ENCODE data around the gene TRIM74.
"Not testable (repeated sequence)": the region's sequence is repeated elsewhere in the genome, so short reads cannot be mapped to it uniquely, and the experiment has no call there.

TRIM74 gene

GRCh38 chr7:72942956-72943355 lies 26.3 kb downstream of the TRIM74 start:
- H3K27ac ChIP-seq (ENCODE audit: low read length); H3K4me3 ChIP-seq (ENCODE audit: low read length); DNase-seq (ENCODE audit: low read depth, low spot score); H3K36me3 ChIP-seq (ENCODE audit: control insufficient read depth, insufficient read depth, low read length); H3K27me3 ChIP-seq (ENCODE audit: control insufficient read depth, insufficient read depth, low read length); H3K9me3 ChIP-seq (ENCODE audit: control insufficient read depth, insufficient read depth, low read length); H3K4me1 ChIP-seq (ENCODE audit: control insufficient read depth, insufficient read depth, low read length): not testable (repeated sequence)
- WGBS (ENCODE audit: insufficient coverage, insufficient read length), result no CpG with 5 or more reads among the region's 25 CpGs

- not testable (repeated sequence) for H3K4me1 ChIP-seq (ENCODE audit: control insufficient read depth, insufficient read depth, low read length); H3K4me3 ChIP-seq (ENCODE audit: low read length); H3K27ac ChIP-seq (ENCODE audit: low read length); DNase-seq (ENCODE audit: low read depth, low spot score); H3K27me3 ChIP-seq (ENCODE audit: control insufficient read depth, insufficient read depth, low read length); H3K36me3 ChIP-seq (ENCODE audit: control insufficient read depth, insufficient read depth, low read length); H3K9me3 ChIP-seq (ENCODE audit: control insufficient read depth, insufficient read depth, low read length)
- WGBS (ENCODE audit: insufficient coverage, insufficient read length), result no CpG with 5 or more reads among the region's 20 CpGs
These were observed 27.1 kb downstream of the TRIM74 start for GRCh38 chr7:72942022-72942705.

DNA sequence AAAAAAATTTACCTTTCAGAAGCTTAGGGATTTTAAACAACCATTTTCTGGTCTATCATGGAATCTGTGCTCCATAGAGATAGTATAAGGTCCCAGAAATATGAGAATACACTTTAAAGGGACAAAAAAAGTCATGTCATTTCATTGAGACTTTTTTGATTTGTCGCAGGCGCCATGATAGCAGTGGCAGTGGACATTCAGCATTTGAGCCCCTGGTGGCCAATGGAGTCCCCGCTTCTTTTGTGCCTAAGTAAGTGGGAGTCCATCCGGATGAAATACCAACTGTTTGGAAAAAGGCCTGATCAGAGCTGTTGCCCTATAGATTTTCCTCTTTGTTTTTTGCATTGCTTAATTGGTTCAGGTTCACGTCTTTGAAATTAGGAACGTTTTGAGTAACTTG lies 41.0 kb downstream of the TRIM74 start:
- not testable (repeated sequence) for H3K9me3 ChIP-seq (ENCODE audit: control insufficient read depth, insufficient read depth, low read length); H3K36me3 ChIP-seq (ENCODE audit: control insufficient read depth, insufficient read depth, low read length); H3K27ac ChIP-seq (ENCODE audit: low read length); DNase-seq (ENCODE audit: low read depth, low spot score); H3K27me3 ChIP-seq (ENCODE audit: control insufficient read depth, insufficient read depth, low read length); H3K4me1 ChIP-seq (ENCODE audit: control insufficient read depth, insufficient read depth, low read length); H3K4me3 ChIP-seq (ENCODE audit: low read length)
- WGBS (ENCODE audit: insufficient coverage, insufficient read length), result no CpG with 5 or more reads among the region's 6 CpGs

GRCh38 chr7:72927791-72928190 lies 41.5 kb downstream of the TRIM74 start:
- H3K4me3 ChIP-seq (ENCODE audit: low read length); H3K27ac ChIP-seq (ENCODE audit: low read length); DNase-seq (ENCODE audit: low read depth, low spot score); H3K27me3 ChIP-seq (ENCODE audit: control insufficient read depth, insufficient read depth, low read length); H3K36me3 ChIP-seq (ENCODE audit: control insufficient read depth, insufficient read depth, low read length); H3K4me1 ChIP-seq (ENCODE audit: control insufficient read depth, insufficient read depth, low read length); H3K9me3 ChIP-seq (ENCODE audit: control insufficient read depth, insufficient read depth, low read length): not testable (repeated sequence)
- no CpG with 5 or more reads among the region's 6 CpGs for whole genome bisulfite sequencing (ENCODE audit: insufficient coverage, insufficient read length)

DNA sequence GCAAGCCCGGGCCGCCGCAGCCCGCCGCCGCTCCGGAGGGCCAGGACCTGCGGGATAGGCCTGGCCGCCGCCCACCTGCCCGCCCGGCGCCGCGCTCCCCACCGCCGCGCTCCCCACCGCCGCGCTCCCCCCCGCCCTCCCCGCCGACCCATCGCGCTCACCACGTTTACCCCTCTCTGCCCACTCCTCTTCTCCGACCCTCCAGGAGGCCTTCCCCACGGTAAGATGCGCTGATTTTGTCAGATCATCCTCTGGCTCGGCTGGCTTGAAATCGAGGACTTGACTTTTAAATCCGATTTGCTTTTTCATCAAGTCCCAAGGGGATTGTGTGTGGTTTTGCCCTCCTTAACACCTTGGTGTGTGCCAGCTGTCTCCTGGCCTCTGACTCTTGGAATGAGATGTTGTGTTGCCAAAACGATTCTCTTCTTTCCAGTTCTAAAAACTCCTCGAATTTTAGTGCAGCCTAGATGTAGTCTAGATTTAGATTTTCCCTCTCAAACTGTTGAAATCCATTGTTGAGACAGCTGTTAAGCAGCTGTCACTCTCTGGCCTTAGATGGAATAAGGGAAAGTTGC lies 43.6 kb downstream of the TRIM74 start:
- H3K27ac ChIP-seq (ENCODE audit: low read length), result no peak overlapping the region
- no peaks in the 10 kb centered on the region for H3K9me3 ChIP-seq (ENCODE audit: control insufficient read depth, insufficient read depth, low read length)
- H3K4me1 ChIP-seq (ENCODE audit: control insufficient read depth, insufficient read depth, low read length), result no peaks in the 10 kb centered on the region
- no peak for DNase-seq (ENCODE audit: low read depth, low spot score)
- no peaks in the 10 kb centered on the region for H3K27me3 ChIP-seq (ENCODE audit: control insufficient read depth, insufficient read depth, low read length)
- H3K4me3 ChIP-seq (ENCODE audit: low read length), result peak overlapping the region; percentile 98; the same call in 1 of the 2 replicates
- no CpG with 5 or more reads among the region's 35 CpGs for WGBS (ENCODE audit: insufficient coverage, insufficient read length)
- peaks cover 5% of the 10 kb centered on the region; the same call in 1 of the 2 replicates for H3K36me3 ChIP-seq (ENCODE audit: control insufficient read depth, insufficient read depth, low read length)

DNA sequence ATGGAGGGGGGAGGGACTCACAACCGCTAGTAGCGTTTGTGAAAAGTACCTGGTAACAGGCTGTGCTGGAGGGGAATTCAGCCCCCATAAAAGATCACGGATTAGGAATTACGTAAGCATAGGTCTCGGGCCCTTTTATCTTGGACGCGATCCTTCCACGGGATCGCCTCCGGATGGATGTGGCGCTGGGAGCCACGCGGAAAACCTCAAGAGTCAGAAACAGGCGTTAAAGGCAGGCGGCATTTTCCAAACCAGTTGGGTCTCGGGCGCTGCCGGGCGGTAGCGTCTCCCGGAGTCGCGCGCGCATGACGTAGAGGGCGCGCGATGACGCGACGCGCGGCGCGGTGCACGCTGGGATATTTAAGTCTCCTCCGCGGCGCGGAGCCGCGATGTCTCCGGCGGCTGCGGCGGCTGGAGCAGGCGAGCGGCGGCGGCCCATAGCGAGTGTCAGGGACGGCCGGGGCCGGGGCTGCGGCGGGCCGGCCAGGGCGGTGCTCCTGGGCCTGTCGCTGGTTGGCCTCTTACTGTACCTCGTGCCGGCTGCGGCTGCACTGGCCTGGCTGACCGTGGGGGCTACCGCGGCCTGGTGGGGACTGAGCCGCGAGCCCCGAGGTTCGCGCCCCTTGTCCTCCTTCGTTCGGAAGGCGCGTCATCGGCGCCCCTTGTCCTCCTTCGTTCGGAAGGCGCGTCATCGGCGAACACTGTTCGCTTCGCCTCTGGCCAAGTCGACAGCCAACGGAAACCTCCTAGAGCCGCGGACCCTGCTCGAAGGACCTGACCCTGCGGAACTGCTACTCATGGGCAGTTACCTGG lies 44.3 kb downstream of the TRIM74 start, which contains the start of gene POM121:
Gene POM121, plus strand, starts transcription at position 363 of the 813 bp plus-strand sequence. Its CDS starts 27 bp downstream, at position 390.
- WGBS (ENCODE audit: insufficient coverage, insufficient read length), result no CpG with 5 or more reads among the region's 91 CpGs

DNA sequence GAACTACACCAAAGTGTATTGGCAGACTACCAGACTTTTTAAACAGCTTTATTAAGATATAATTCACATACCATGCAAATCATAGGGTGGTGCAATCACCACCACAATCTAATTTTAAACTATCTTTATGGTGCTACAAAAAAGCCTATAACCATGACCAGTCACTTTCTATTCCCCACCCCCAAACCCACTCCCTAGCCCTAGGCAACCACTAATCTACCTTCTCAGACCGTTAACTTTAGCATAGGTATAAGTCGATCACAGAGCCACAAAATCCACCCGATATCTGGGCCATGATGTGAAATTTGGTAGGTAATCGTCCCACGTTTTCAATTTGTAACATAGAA lies 44.9 kb downstream of the TRIM74 start:
- Histone ChIP-seq H3K27me3 (ENCODE audit: control insufficient read depth, insufficient read depth, low read length) (no peaks in the 10 kb centered on the region), H3K27ac (ENCODE audit: low read length) (no peak overlapping the region), H3K9me3 (ENCODE audit: control insufficient read depth, insufficient read depth, low read length) (no peaks in the 10 kb centered on the region), H3K36me3 (ENCODE audit: control insufficient read depth, insufficient read depth, low read length) (peaks cover 5% of the 10 kb centered on the region; the same call in 1 of the 2 replicates), H3K4me1 (ENCODE audit: control insufficient read depth, insufficient read depth, low read length) (no peaks in the 10 kb centered on the region), H3K4me3 (ENCODE audit: low read length) (peak overlapping the region; percentile 98; the same call in 1 of the 2 replicates)
- DNase-seq (ENCODE audit: low read depth, low spot score), result no peak
- no CpG with 5 or more reads among the region's 5 CpGs for WGBS (ENCODE audit: insufficient coverage, insufficient read length)

More for the DNA sequence above, 44.3 kb downstream of the TRIM74 start, which contains the start of gene POM121:
- H3K4me1 ChIP-seq (ENCODE audit: control insufficient read depth, insufficient read depth, low read length), result no peaks in the 10 kb centered on the region
- no peaks in the 10 kb centered on the region for H3K9me3 ChIP-seq (ENCODE audit: control insufficient read depth, insufficient read depth, low read length)
- no peaks in the 10 kb centered on the region for H3K27me3 ChIP-seq (ENCODE audit: control insufficient read depth, insufficient read depth, low read length)
- peak; percentile 66 for DNase-seq (ENCODE audit: low read depth, low spot score)
- H3K36me3 ChIP-seq (ENCODE audit: control insufficient read depth, insufficient read depth, low read length), result peaks cover 5% of the 10 kb centered on the region; the same call in 1 of the 2 replicates
- H3K4me3 ChIP-seq (ENCODE audit: low read length), result peak within 1 kb of the TSS; percentile 98; the same call in 1 of the 2 replicates
- H3K27ac ChIP-seq (ENCODE audit: low read length), result no peak within 1 kb of the TSS

DNA sequence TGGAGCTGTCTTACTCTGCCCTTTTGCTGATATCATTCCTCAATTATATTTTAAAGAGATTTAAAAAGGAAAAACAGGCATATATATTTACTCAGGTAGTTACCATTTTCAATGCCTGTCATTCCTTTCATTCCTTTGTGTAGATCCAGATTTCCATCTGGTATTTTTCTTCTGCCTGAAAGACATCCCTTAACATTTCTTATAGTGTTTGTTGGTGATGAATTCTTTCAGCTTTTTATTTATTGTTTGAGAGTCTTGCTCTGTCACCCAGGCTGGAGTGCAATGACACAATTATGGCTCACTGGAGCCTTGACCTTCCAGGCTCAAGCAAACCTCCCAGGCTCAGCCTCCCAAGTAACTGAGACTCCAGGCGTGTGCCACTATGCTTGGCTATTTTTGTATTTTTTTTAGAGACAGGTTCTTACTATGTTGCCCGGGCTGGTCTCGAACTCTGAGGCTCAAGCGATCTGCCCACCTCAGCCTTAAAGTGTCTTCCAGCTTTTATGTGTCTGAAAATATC lies 50.0 kb downstream of the TRIM74 start:
- Histone ChIP-seq H3K36me3 (ENCODE audit: control insufficient read depth, insufficient read depth, low read length) (no peaks in the 10 kb centered on the region), H3K9me3 (ENCODE audit: control insufficient read depth, insufficient read depth, low read length) (no peaks in the 10 kb centered on the region), H3K4me1 (ENCODE audit: control insufficient read depth, insufficient read depth, low read length) (no peaks in the 10 kb centered on the region), H3K4me3 (ENCODE audit: low read length) (no peak overlapping the region), H3K27me3 (ENCODE audit: control insufficient read depth, insufficient read depth, low read length) (no peaks in the 10 kb centered on the region), H3K27ac (ENCODE audit: low read length) (no peak overlapping the region)
- WGBS (ENCODE audit: insufficient coverage, insufficient read length), result no CpG with 5 or more reads among the region's 4 CpGs
- no peak for DNase-seq (ENCODE audit: low read depth, low spot score)

- no CpG with 5 or more reads among the region's 9 CpGs for WGBS (ENCODE audit: insufficient coverage, insufficient read length)
- H3K9me3 ChIP-seq (ENCODE audit: control insufficient read depth, insufficient read depth, low read length); H3K36me3 ChIP-seq (ENCODE audit: control insufficient read depth, insufficient read depth, low read length); H3K4me1 ChIP-seq (ENCODE audit: control insufficient read depth, insufficient read depth, low read length); DNase-seq (ENCODE audit: low read depth, low spot score); H3K4me3 ChIP-seq (ENCODE audit: low read length); H3K27ac ChIP-seq (ENCODE audit: low read length); H3K27me3 ChIP-seq (ENCODE audit: control insufficient read depth, insufficient read depth, low read length): not testable (repeated sequence)
These were observed 54.3 kb downstream of the TRIM74 start for GRCh38 chr7:72914756-72915525.

DNA sequence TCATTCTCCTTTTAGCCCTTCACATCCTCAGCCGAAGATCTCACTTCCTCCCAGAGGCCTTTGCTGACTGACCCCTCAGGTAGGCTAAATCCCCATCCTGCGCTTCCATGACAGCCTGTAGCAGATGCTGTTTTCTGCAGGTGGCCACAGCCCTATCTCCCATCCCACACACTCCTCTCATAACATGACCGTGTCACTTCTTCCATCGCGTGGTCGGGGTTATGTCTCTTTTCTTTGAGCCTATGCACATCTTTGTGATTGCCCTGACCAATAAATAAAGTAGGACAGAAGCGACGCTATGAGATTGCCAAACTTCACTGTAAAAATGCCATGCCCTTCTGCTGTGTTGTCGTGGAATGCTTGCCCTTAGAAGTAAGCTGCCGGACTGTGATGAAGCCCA lies 55.5 kb downstream of the TRIM74 start:
- not testable (repeated sequence) for H3K27me3 ChIP-seq (ENCODE audit: control insufficient read depth, insufficient read depth, low read length); DNase-seq (ENCODE audit: low read depth, low spot score); H3K4me1 ChIP-seq (ENCODE audit: control insufficient read depth, insufficient read depth, low read length); H3K9me3 ChIP-seq (ENCODE audit: control insufficient read depth, insufficient read depth, low read length); H3K36me3 ChIP-seq (ENCODE audit: control insufficient read depth, insufficient read depth, low read length); H3K4me3 ChIP-seq (ENCODE audit: low read length); H3K27ac ChIP-seq (ENCODE audit: low read length)
- WGBS (ENCODE audit: insufficient coverage, insufficient read length), result no CpG with 5 or more reads among the region's 10 CpGs
